Neural cell (in vitro differentiated cells): ENCODE data around the gene AP1M1. TPM values are rescaled to one million over a fixed set of nuclear protein-coding genes. Genes with fewer than 3 reads are reported as not detected.

Experiments used
- H2AFZ ChIP-seq: fragments of 200-600, 300-800 bp; sonication (generic), shearing (Covaris generic); 2 replicates; pipeline ENCODE4 v1.6.0; 2014; ENCODE audit warnings: low read depth, mild to moderate bottlenecking, antibody characterized with exemption, low read length, moderate library complexity
- H3F3A ChIP-seq: fragments of 200-600 bp; shearing (Covaris generic); 2 replicates; pipeline ENCODE4 v1.6.1; 2016; ENCODE audit warnings: mild to moderate bottlenecking, moderate library complexity, mixed read lengths, antibody characterized with exemption, low read length; ENCODE audit not compliant: insufficient read depth, poor library complexity, severe bottlenecking
- H3K27ac ChIP-seq: fragments of 200-600, 300-800 bp; sonication (generic), shearing (Covaris generic); 2 replicates; pipeline ENCODE4 v1.5.1; 2014; ENCODE audit warnings: mild to moderate bottlenecking, low read length, moderate library complexity
- H3K27me3 ChIP-seq: fragments of 300-800, 200-600 bp; sonication (generic), shearing (Covaris generic); 2 replicates; pipeline ENCODE4 v1.6.0; 2014; ENCODE audit warnings: mild to moderate bottlenecking, low read depth, low read length, moderate library complexity; ENCODE audit not compliant: insufficient read depth
- H3K36me3 ChIP-seq: fragments of 300-800, 200-600 bp; sonication (generic), shearing (Covaris generic); 2 replicates; pipeline ENCODE4 v1.5.1; 2014; ENCODE audit warnings: mild to moderate bottlenecking, antibody characterized with exemption, low read length, moderate library complexity; ENCODE audit not compliant: insufficient read depth
- H3K4me2 ChIP-seq: fragments of 300-800, 200-600 bp; sonication (generic), shearing (Covaris generic); 2 replicates; pipeline ENCODE4 v1.6.0; 2014; ENCODE audit warnings: mild to moderate bottlenecking, low read length
- H3K4me3 ChIP-seq: fragments of 300-800, 200-600 bp; sonication (generic), shearing (Covaris generic); 2 replicates; pipeline ENCODE4 v1.5.1; 2014; ENCODE audit warnings: mild to moderate bottlenecking, low read length, moderate library complexity
- H3K79me2 ChIP-seq: fragments of 200-600 bp; shearing (Covaris generic); replicated peaks from 2 replicates; pipeline ENCODE4 v1.6.0; 2014; ENCODE audit warnings: mild to moderate bottlenecking, low read length, moderate library complexity; ENCODE audit not compliant: insufficient read depth
- H3K9ac ChIP-seq: fragments of 300-800, 200-600 bp; sonication (generic), shearing (Covaris generic); 2 replicates; pipeline ENCODE4 v1.6.1; 2016; ENCODE audit warnings: mild to moderate bottlenecking, low read length, mixed read lengths
- H3K9me2 ChIP-seq: fragments of 200-600 bp; shearing (Covaris generic); 2 replicates; pipeline ENCODE4 v1.6.1; 2016; ENCODE audit warnings: mild to moderate bottlenecking, low read length, mixed read lengths; ENCODE audit not compliant: insufficient read depth
- H3K9me3 ChIP-seq: fragments of 200-600, 300-800 bp; sonication (generic), shearing (Covaris generic); 2 replicates; pipeline ENCODE4 v1.6.1; 2016; ENCODE audit warnings: mild to moderate bottlenecking, mixed run types, low read length, moderate library complexity, mixed read lengths
- H4K20me1 ChIP-seq: fragments of 200-600 bp; shearing (Covaris generic); 2 replicates; pipeline ENCODE4 v1.6.1; 2016; ENCODE audit warnings: mild to moderate bottlenecking, mixed run types; ENCODE audit not compliant: insufficient read depth
- CTCF ChIP-seq: fragments of 450-650 bp; IDR thresholded peaks from 2 replicates; pipeline ENCODE4 v1.5.1; 2014; ENCODE audit warnings: antibody characterized with exemption, mild to moderate bottlenecking, moderate library complexity; ENCODE audit not compliant: poor library complexity, severe bottlenecking
- EP300 ChIP-seq: fragments of 450-650 bp; conservative IDR thresholded peaks from 2 replicates; pipeline ENCODE4 v1.6.1; 2014; ENCODE audit warnings: antibody characterized with exemption, mild to moderate bottlenecking, moderate library complexity; ENCODE audit not compliant: poor library complexity, severe bottlenecking
- EZH2 ChIP-seq: fragments of 200-600, 300-800 bp; shearing (Covaris generic), sonication (generic); IDR thresholded peaks from 2 replicates; pipeline ENCODE4 v1.6.1; 2014; ENCODE audit warnings: antibody characterized with exemption, low read length, borderline replicate concordance, mild to moderate bottlenecking; ENCODE audit not compliant: insufficient read depth, poor library complexity, severe bottlenecking
- MXI1 ChIP-seq: fragments of 450-650 bp; conservative IDR thresholded peaks from 2 replicates; pipeline ENCODE4 v1.6.1; 2014; ENCODE audit warnings: antibody characterized with exemption, mild to moderate bottlenecking; ENCODE audit not compliant: poor library complexity, severe bottlenecking
- POLR2AphosphoS5 ChIP-seq: IDR thresholded peaks from 2 replicates; pipeline ENCODE4 v1.6.1; 2012
- RAD21 ChIP-seq: fragments of 450-650 bp; conservative IDR thresholded peaks from 2 replicates; pipeline ENCODE4 v1.6.1; 2014; ENCODE audit warnings: antibody characterized with exemption, mild to moderate bottlenecking, moderate library complexity
- SMC3 ChIP-seq: fragments of 450-650 bp; conservative IDR thresholded peaks from 2 replicates; pipeline ENCODE4 v1.6.1; 2014; ENCODE audit warnings: antibody characterized with exemption, mild to moderate bottlenecking, moderate library complexity; ENCODE audit not compliant: poor library complexity
- TAF1 ChIP-seq: IDR thresholded peaks from 2 replicates; pipeline ENCODE4 v1.6.1; 2012; ENCODE audit warnings: low read depth
- polyA plus RNA-seq: library from polyadenylated mRNA; depleted of rRNA; stranded (reverse); fragments of >200 nt; gene quantifications from 2 replicates; pipeline ENCODE4 v1.2.3, GENCODE V29; 2014
- TF ChIP-seq, protein P1 (sequence below): IDR thresholded peaks from 2 replicates; pipeline ENCODE4 v1.6.1; 2012; ENCODE audit warnings: borderline replicate concordance

Gene AP1M1
- polyA plus RNA-seq, 1 donor from 2014 or later: 81.4 TPM

DNA sequence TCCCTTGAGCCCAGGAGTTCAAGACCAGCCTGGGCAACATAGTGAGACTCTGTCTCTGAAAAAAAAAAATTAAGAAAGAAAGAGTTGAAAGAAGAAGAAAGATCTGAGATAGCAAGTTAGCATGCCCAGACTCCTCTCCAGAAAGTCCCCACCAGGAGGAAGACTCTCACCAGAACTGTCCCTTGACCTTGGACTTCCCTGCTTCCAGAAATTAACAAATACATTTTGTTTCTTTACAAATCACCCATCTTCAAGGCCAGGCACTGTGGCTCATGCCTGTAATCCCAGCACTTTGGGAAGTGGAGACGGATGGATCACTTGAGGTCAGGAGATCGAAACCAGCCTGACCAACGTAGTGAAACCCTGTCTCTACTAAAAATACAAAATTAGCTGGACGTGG, 82.6 kb downstream of the AP1M1 start:
- H3K27me3 ChIP-seq: no peaks in the 10 kb centered on the region
- H3K79me2 ChIP-seq: no peaks in the 10 kb centered on the region
- H3K4me2 ChIP-seq: no peak overlapping the region
- TF ChIP-seq EZH2: no peak
- TF ChIP-seq POLR2AphosphoS5: no peak
- TF ChIP-seq EP300: no peak
- no peak for TF ChIP-seq CTCF
- TF ChIP-seq MXI1: no peak
- TF ChIP-seq RAD21: no peak
- TF ChIP-seq, protein P1, sequence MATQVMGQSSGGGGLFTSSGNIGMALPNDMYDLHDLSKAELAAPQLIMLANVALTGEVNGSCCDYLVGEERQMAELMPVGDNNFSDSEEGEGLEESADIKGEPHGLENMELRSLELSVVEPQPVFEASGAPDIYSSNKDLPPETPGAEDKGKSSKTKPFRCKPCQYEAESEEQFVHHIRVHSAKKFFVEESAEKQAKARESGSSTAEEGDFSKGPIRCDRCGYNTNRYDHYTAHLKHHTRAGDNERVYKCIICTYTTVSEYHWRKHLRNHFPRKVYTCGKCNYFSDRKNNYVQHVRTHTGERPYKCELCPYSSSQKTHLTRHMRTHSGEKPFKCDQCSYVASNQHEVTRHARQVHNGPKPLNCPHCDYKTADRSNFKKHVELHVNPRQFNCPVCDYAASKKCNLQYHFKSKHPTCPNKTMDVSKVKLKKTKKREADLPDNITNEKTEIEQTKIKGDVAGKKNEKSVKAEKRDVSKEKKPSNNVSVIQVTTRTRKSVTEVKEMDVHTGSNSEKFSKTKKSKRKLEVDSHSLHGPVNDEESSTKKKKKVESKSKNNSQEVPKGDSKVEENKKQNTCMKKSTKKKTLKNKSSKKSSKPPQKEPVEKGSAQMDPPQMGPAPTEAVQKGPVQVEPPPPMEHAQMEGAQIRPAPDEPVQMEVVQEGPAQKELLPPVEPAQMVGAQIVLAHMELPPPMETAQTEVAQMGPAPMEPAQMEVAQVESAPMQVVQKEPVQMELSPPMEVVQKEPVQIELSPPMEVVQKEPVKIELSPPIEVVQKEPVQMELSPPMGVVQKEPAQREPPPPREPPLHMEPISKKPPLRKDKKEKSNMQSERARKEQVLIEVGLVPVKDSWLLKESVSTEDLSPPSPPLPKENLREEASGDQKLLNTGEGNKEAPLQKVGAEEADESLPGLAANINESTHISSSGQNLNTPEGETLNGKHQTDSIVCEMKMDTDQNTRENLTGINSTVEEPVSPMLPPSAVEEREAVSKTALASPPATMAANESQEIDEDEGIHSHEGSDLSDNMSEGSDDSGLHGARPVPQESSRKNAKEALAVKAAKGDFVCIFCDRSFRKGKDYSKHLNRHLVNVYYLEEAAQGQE: no peak
- no peak for TF ChIP-seq TAF1
- no peak for TF ChIP-seq SMC3
- no peaks in the 10 kb centered on the region for H3K9me3 ChIP-seq
- H3K36me3 ChIP-seq: no peaks in the 10 kb centered on the region
- no peak overlapping the region for H2AFZ ChIP-seq
- no peak overlapping the region for H3K4me3 ChIP-seq
- no peaks in the 10 kb centered on the region for H3K9me2 ChIP-seq
- H4K20me1 ChIP-seq: no peaks in the 10 kb centered on the region
- no peak overlapping the region for H3K9ac ChIP-seq
- no peak overlapping the region for H3K27ac ChIP-seq
- no peaks in the 10 kb centered on the region for H3F3A ChIP-seq

GRCh38 chr19:16281743-16282142, 84.0 kb downstream of the AP1M1 start:
- no peaks in the 10 kb centered on the region for H3K9me2 ChIP-seq
- H3K27ac ChIP-seq: no peak overlapping the region
- no peak overlapping the region for H2AFZ ChIP-seq
- H3K4me2 ChIP-seq: no peak overlapping the region
- no peaks in the 10 kb centered on the region for H3K36me3 ChIP-seq
- no peaks in the 10 kb centered on the region for H3F3A ChIP-seq
- H3K79me2 ChIP-seq: no peaks in the 10 kb centered on the region
- H3K9me3 ChIP-seq: no peaks in the 10 kb centered on the region
- H3K27me3 ChIP-seq: no peaks in the 10 kb centered on the region
- no peak overlapping the region for H3K4me3 ChIP-seq
- no peaks in the 10 kb centered on the region for H4K20me1 ChIP-seq
- TF ChIP-seq EP300 (no peak), SMC3 (no peak), MXI1 (no peak), POLR2AphosphoS5 (no peak), CTCF (no peak), EZH2 (no peak)
- TF ChIP-seq, protein P1: no peak
- H3K9ac ChIP-seq: no peak overlapping the region
